Stimulated activated CD4-positive, alpha-beta T cell treated with anti-CD3 and anti-CD28 coated beads, TNF-alpha, amount 100 ng/mL, for 24 hours (primary cell): Measurements from ENCODE around the gene RGS6.
A peak's percentile ranks its signal among the peaks of the same experiment; 100 is the strongest.

Experiments used
- DNase-seq, 3 experiments: peaks; one replicate each; pipeline ENCODE4 v3.0.0-alpha.2; 2020; ENCODE audit warnings: low read depth in 3 of 3

The RGS6 gene

GRCh38 chr14:72577521-72577920 is 645.3 kb downstream of the RGS6 start:
- no peak for DNase-seq

- DNase-seq = no peak
These were observed 646.3 kb downstream of the RGS6 start for GRCh38 chr14:72578514-72578913.

GRCh38 chr14:72582582-72582981 is 650.4 kb downstream of the RGS6 start:
- DNase-seq = no peak

- DNase-seq = no peak
These were observed 651.4 kb downstream of the RGS6 start for GRCh38 chr14:72583316-72584272.

GRCh38 chr14:72588521-72588920 is 656.3 kb downstream of the RGS6 start:
- no peak for DNase-seq

GRCh38 chr14:72589652-72590051 is 657.4 kb downstream of the RGS6 start:
- no peak for DNase-seq

GRCh38 chr14:72590577-72590976 is 658.3 kb downstream of the RGS6 start:
- no peak for DNase-seq

GRCh38 chr14:72591391-72591790 is 659.2 kb downstream of the RGS6 start:
- DNase-seq = no peak

- peak in 1 of 3 experiments; percentile 7 for DNase-seq
These were observed 662.1 kb downstream of the RGS6 start for GRCh38 chr14:72594099-72594901.

GRCh38 chr14:72595152-72595862 is 663.1 kb downstream of the RGS6 start:
- no peak for DNase-seq

GRCh38 chr14:72597252-72598233 is 665.3 kb downstream of the RGS6 start:
- DNase-seq = no peak

GRCh38 chr14:72598306-72598705 is 666.1 kb downstream of the RGS6 start:
- no peak for DNase-seq

- no peak for DNase-seq
These were observed 667.6 kb downstream of the RGS6 start for GRCh38 chr14:72599579-72600470.

- DNase-seq = no peak
These were observed 668.5 kb downstream of the RGS6 start for GRCh38 chr14:72600551-72601330.

- no peak for DNase-seq
These were observed 671.4 kb downstream of the RGS6 start for GRCh38 chr14:72603639-72604038.

GRCh38 chr14:72604133-72604532 is 671.9 kb downstream of the RGS6 start:
- no peak for DNase-seq

GRCh38 chr14:72605096-72605920 is 673.1 kb downstream of the RGS6 start:
- no peak for DNase-seq

GRCh38 chr14:72605921-72606220 is 673.6 kb downstream of the RGS6 start:
- DNase-seq = no peak
